Stimulated activated CD8-positive, alpha-beta memory T cell treated with anti-CD3 and anti-CD28 coated beads, Interleukin-2, amount 100 ng/mL, for 48 hours (primary cell): ENCODE data around the gene P2RY2.
"Not testable (repeated sequence)": the region's sequence is repeated elsewhere in the genome, so short reads cannot be mapped to it uniquely, and the experiment has no call there.

Experiments
- DNase-seq, 2 donors: peaks; one replicate each; pipeline ENCODE4 v3.0.0-alpha.2; 2020; ENCODE audit warnings: low read depth in 2 of 2

The P2RY2 gene

GRCh38 chr11:73266646-73267020 lies 48.6 kb downstream of the P2RY2 start:
- DNase-seq = no peak

- no peak for DNase-seq
These were observed 49.2 kb downstream of the P2RY2 start for GRCh38 chr11:73267122-73267846.

GRCh38 chr11:73267906-73268540 lies 49.9 kb downstream of the P2RY2 start:
- DNase-seq = no peak

- DNase-seq = no peak
These were observed 50.7 kb downstream of the P2RY2 start for GRCh38 chr11:73268671-73269271.

- no peak for DNase-seq
These were observed 51.5 kb downstream of the P2RY2 start for GRCh38 chr11:73269459-73270015.

- no peak for DNase-seq
These were observed 52.2 kb downstream of the P2RY2 start for GRCh38 chr11:73270016-73270854.

GRCh38 chr11:73270855-73271477 lies 52.9 kb downstream of the P2RY2 start:
- no peak for DNase-seq

GRCh38 chr11:73271478-73271865 lies 53.4 kb downstream of the P2RY2 start:
- DNase-seq = not testable (repeated sequence)

- no peak for DNase-seq
These were observed 54.0 kb downstream of the P2RY2 start, which contains the start of gene P2RY6 for GRCh38 chr11:73271936-73272679. TSS of gene P2RY6 (plus strand) at chr11:73272338. CDS start at chr11:73296519, 24,181 bp downstream.

- no peak for DNase-seq
These were observed 54.6 kb downstream of the P2RY2 start for GRCh38 chr11:73272680-73273038.

- no peak for DNase-seq
These were observed 55.3 kb downstream of the P2RY2 start for GRCh38 chr11:73273222-73273895.

GRCh38 chr11:73274191-73274590 lies 56.1 kb downstream of the P2RY2 start:
- DNase-seq = not testable (repeated sequence)

- DNase-seq = no peak
These were observed 56.8 kb downstream of the P2RY2 start for GRCh38 chr11:73274722-73275380.

- DNase-seq = no peak
These were observed 57.3 kb downstream of the P2RY2 start for GRCh38 chr11:73275381-73275750.

- no peak for DNase-seq
These were observed 59.4 kb downstream of the P2RY2 start for GRCh38 chr11:73277467-73277866.

GRCh38 chr11:73280626-73281025 lies 62.5 kb downstream of the P2RY2 start:
- no peak for DNase-seq

GRCh38 chr11:73281201-73281741 lies 63.2 kb downstream of the P2RY2 start:
- DNase-seq = no peak

- DNase-seq = no peak
These were observed 63.9 kb downstream of the P2RY2 start for GRCh38 chr11:73281796-73282660.
